CD1c-positive myeloid dendritic cell (primary cell): ENCODE results near the gene NKD2.

Experiments used
- DNase-seq: peaks from one replicate; pipeline ENCODE4 v3.0.0-alpha.2; 2016; ENCODE audit errors: extremely low spot score

NKD2 gene

DNA sequence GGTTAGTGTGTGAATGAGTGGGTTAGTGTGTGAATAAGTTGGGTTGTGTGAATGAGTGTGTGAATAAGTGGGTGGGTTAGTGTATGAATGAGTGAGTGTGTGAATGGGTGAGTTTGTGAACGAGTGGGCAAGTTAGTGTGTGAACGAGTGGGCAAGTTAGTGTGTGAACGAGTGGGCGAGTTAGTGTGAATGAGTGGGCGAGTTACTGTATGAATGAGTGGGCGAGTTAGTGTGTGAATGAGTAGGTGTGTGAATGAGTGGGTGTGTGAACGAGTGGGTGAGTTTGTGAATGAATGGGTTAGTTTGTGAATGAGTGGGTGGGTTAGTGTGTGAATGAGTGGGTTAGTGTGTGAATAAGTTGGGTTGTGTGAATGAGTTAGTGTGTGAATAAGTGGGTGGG lies 34.7 kb downstream of the NKD2 start:
- DNase-seq = no peak

DNA sequence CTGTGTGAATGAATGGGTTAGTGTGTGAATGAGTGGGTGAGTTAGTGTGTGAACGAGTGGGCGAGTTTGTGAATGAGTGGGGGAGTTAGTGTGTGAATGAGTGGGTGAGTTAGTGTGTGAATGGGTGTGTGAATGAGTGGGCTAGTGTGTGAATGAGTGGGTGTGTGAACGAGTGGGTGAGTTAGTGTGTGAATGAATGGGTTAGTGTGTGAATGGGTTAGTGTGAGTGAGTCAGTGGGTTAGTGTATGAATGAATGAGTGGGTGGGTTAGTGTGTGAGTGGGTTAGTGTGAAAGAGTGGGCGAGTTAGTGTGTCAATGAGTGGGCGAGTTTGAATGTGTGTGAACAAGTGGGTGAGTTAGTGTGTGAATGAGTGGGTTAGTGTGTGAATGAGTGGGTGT lies 35.5 kb downstream of the NKD2 start:
- no peak for DNase-seq

DNA sequence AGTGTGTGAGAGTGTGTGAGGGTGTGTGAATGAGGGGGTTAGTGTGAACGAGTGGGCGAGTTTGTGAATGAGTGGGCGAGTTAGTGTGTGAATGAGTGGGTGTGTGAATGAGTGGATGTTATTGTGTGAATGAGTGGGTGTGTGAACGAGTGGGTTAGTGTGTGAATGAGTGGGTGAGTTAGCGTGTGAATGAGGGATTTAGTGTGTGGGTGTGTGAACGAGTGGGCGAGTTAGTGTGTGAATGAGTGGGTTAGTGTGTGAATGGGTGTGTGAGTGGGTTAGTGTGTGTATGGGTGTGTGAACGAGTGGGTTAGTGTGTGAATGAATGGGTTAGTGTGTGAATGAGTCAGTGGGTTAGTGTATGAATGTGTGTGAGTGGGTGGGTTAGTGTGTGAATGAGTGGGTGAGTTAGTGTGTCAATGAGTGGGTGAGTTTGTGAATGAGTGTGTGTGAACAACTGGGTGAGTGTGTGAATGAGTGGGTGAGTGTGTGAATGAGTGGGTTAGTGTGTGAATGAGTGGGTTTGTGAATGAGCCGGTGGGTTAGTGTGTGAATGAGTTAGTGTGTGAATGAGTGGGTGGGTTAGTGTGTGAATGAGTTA lies 37.5 kb downstream of the NKD2 start:
- no peak for DNase-seq

GRCh38 chr5:1047332-1047965 lies 38.8 kb downstream of the NKD2 start:
- DNase-seq = no peak

GRCh38 chr5:1048162-1048721 lies 39.6 kb downstream of the NKD2 start:
- no peak for DNase-seq

DNA sequence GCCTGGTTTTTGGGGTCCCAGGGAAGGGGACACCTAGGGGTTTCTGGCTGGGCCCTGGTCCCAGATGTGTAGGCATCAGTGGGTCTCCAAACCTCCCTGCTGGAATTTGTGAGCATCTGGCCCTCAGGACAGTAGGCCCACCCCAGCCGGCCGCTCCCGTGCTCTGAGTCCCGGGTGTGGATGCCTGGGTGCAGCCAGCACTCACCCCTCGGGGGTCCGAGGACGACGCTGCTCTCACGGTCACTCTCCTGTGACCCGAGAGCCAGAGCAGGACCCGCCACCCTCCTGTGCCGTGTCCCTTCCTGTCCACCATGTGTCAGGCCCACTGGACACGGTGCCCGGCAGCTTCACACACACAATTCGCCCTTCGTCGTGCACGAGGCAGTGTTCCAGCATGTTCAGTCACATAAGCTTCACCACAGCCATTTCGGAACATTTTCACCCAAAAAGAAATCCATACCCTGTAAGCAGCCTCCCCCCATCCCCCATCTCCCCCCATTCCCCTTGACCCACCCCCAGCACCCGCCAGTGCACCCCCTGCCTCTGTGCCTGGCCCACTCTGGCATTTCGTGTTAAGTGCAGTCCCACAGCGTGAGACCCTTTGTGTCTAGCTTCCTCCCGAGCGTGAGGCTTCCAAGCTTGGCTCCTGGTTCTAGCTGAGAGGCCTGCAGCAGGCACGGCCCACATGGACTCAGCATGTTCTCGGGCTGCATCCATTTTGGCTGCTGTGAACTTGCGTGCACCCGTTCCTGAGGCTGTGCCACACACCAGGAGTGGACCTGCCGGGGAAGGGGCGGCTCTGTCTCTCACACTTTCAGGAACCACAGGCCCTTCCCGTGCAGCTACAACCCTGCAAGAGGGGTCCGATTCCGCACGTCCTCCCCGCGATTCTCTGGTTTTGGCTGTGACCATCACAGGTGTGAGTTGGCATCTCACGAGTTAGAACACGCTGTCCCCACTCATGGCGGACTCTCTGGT lies 40.5 kb downstream of the NKD2 start:
- DNase-seq = no peak

DNA sequence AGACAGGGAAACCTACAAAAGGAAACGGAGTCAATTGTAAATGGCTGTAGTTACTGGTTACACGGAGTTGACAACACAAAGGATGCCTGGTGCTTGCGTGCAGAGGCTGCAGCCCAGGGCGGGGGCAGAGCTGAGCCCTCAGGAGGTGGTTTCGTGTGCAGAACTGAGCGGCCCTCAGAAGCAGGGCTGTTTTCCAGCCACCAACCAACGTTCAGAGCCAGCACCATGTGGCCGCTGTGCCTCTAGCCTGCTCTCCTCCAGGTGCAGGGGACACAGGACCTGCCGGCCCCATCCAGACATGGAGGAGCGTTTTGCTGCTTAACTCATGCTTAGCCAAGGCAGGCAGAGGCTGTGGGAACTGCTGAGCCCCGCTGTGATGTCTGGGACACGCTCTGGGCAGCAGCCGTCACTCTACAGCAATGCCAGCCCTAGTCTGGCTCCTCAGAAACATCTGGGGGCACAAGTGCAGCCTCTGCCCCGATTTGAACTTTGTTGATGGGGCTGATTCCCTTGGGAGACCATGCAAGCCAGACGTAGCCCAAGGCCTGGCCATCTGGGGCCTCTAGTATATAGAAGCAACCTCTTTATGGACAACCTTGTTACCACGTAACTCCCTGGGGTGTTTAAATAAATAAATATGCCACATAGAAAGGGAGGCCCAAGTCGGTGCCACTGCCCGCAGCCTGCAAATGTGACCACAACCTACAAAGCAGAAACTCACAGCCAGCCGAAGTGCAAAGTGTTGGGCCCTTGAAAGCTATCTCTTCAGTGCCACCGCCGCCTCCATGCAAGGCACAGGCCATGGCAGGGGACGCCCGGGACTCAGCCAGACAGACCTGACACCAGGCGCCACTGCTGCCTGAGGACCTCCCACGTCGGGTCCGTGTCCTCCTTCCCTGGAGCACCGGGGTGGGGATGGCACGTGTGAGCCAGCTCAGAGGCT lies 42.1 kb downstream of the NKD2 start:
- DNase-seq = no peak

DNA sequence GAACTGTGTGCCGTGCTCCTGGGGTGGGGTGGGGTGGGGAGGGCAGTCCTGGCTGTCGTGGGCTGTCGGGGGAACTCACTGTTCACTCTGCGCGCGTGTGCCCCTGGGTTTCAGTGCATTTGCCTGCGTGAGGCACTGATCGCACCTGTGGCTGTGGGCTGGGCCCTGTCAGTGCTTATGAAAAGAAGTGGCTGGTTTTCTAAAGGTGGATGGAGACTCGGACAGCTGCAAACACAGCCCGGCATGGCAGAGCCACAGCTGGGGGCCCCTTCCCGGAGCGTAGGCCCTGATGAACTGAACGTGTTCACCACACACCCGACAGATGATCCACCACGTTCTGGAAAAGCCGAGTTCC lies 42.7 kb downstream of the NKD2 start:
- no peak for DNase-seq

DNA sequence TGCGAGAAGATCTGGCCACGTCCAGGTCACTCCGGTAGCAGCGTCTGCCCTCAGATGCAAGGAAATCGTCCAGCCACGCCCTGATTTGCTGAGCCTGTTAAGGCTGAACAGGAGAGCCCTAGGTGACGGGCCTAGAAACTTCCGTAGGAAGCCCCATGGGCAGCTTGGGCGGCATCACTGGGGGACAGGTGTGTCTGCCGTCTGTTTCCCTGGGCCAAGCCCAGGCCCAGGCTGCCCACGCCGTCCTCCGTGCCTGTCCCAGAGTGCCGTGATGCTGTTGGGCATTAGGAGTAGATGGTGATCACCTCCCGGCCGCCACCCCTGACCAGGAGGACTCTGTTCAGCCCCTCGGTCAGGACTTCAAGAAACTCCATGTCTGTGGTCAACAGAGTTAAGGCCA lies 43.5 kb downstream of the NKD2 start:
- no peak for DNase-seq

GRCh38 chr5:1052641-1053390 lies 44.2 kb downstream of the NKD2 start:
- DNase-seq = no peak

GRCh38 chr5:1053391-1054017 lies 44.9 kb downstream of the NKD2 start:
- DNase-seq = no peak

GRCh38 chr5:1054018-1054798 lies 45.6 kb downstream of the NKD2 start:
- no peak for DNase-seq

DNA sequence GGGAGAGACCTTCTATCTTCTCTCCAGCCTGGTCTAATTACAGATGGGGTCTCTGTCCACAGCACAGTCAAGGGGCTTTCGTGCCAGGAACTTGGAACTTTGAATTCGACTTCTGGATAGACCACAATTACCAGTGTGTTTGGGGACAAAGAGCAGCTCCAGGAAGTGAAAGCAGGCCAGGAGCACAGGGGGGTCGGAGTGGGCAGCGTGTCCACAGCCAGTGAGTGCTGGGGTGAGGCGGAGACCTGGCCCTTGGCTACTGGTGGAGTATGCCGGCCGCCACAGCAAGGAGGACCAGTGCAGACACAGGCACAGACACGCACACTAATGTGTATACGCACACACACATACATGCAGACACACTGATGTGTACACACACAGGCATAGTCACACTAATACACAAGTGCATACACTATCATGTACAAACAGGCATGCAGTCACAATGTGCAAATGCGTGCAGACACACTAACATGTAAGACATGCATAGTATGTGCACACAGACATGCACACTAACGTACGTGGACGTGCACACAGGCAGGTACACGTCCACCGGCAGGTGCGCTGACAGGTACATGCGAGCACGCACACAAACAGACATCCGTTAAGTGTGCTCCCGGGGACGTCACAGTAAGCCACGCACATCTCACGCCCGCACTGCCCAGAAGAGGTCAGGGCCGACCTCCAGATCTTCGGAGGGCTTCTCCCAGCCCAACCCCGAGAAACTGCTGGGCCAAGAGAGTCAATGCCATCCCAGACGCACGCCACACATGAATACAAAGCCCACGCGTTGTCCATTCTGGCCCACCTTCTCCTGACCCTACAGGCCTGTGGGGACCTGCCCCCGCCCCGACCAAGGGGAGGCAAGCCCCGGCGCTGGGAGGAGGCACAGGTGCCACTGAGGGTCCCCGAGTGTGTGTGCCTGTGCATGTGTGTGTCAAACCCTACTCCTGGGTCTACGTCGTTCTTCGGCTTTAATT lies 46.5 kb downstream of the NKD2 start:
- no peak for DNase-seq

DNA sequence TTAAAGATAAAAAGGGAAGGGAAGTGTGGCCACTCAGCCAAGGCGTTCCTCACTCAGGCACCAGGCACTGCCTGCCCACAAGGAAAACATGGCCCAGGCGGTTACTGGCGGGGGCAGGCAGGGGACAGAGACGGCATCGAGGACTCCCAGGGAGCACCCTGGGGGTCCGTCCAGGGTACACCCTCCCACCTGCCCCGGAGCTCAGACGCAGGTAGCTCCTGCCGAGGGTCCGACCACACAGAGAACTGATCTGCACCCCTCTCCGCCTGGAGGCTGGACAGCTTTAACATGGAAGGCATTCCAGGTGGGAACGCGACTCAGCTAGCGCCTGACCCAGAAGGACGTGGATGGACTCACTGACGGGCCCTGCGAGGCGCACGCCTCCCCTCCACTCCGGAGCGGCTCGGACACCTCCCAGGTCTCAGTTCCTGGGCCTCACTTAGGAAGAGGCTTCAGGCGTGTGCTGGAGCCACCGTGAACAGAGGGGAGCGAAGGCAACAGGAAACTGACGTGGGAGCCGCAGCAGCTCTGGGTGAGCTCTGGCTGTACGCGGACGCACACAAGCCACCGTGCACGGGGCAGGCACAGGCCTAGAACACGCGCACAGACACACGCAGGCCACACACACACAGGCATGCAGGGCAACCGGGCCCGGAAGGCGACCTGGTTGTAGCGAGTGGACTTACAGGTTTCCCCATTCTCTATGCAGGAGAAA lies 47.5 kb downstream of the NKD2 start:
- no peak for DNase-seq

DNA sequence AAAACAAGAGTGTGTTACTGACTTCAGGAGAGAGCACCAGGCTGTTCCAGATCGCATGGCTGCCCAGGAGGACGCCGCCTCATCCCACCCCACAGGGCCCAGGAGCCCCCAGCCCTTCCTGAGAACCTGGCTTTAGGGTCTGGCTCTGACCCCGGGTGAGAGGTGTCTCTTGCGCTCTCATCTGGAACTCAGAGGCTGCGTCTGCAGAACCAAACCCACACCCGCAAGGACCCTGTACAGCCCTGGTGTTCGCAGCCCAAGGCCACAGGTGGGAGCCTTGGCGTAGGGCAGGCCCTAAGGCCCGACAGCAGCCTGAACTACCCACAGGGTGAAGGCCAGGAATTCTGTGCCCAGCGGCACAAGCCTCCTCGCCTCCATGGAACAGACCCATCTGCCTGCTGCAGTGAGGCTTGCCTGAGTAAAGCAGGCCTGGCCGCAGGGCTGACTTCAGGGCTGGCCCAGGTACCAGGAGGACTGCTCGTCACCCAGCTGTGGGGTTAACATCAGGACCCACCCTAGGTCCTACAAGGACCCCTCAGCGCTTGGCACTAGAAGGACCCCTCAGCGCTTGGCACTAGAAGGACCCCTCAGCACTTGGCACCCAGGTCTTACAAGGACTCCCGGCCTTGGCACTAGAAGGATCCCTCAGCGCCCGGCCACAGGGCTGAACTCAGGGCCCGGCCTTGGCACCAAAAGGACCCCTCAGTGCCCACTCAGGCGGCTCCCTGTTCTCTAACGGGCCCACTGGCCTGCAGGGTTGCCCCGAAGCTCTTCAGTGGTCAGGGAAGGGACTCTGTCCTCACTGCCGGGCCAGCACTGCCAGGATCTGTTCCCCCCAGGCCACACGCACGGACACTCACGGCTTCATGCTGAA lies 48.2 kb downstream of the NKD2 start:
- DNase-seq = no peak

DNA sequence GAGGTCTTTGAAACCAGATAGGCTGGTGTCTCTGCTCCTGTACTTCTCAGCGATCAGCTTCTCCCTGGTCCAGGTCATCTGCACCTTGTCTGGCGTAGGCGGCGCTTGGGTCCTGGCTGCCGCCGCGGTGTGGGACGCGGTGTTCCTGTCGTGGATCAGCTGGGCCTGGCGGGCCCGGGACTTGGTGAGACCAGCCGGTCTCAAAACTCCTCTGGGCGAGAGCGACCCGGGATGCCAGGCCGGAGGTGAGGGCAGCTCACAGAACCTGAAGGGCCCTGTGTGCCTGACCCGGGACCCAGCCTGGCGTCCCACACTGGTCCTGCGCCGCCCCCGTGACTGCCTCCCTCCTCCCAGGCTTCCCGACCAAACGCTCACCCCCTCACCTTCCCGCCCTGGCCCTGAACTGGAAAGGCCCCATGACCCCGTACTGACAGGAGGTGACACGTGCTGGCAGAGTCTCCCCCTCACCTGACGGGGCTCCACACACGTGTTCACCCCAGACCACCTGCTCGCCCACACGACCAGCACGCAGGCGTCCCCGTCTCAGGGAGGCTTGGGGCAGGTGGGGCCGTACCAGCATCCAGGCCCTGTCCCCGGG lies 49.0 kb downstream of the NKD2 start:
- DNase-seq = no peak
